Ovary (tissue), 3 donors: ENCODE data around the gene CH25H.

ENCODE experiments used
- CTCF ChIP-seq, 3 donors: fragments of 450-650 bp in 2 of 3; fragments of 200-600 bp in 1 of 3; IDR thresholded peaks; one replicate each; pipeline versions ENCODE4 v1.5.1 to v1.8.0; 2016 to 2022; ENCODE audit warnings: antibody characterized with exemption in 3 of 3, mild to moderate bottlenecking in 1 of 3
- EP300 ChIP-seq: sonication (generic); formaldehyde crosslinking; IDR thresholded peaks from one replicate; pipeline ENCODE4 v1.6.1; 2017; ENCODE audit warnings: antibody characterized with exemption
- POLR2A ChIP-seq: fragments of 450-650 bp; IDR thresholded peaks from one replicate; pipeline ENCODE4 v1.6.1; 2017; ENCODE audit warnings: antibody characterized with exemption, mild to moderate bottlenecking, moderate library complexity
- donor health status: DM: no; HTN: no; CAD: no.

- TF ChIP-seq CTCF (IDR thresholded peaks at IDR 0.05) (no peak), EP300 (no peak), POLR2A (no peak)
Observed at GRCh38 chr10:89160339-89160738, 46.8 kb downstream of the CH25H start.
